Measurements from ENCODE around the gene MRTFA.

DNA sequence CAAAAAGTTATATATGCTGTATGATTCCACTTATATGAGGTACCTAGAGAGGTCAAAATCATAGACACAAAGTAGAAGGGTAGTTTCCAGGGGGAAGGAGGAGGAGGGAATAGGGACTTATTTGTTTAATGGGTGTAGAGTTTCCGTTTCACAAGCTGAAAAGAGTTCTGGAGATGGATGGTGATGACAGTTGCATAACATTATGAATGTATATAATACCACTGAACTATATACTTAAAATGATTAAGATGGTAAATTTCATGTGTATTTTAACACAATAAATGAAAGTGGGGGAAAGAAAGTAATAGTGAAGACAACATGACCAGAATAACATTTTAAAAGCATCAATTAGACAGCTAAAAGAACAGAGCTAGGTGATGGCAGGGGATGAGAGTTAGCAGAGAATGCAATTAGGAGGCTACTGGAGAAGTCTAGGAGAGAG is 51.2 kb downstream of the MRTFA start:
- TF ChIP-seq, protein P1, sequence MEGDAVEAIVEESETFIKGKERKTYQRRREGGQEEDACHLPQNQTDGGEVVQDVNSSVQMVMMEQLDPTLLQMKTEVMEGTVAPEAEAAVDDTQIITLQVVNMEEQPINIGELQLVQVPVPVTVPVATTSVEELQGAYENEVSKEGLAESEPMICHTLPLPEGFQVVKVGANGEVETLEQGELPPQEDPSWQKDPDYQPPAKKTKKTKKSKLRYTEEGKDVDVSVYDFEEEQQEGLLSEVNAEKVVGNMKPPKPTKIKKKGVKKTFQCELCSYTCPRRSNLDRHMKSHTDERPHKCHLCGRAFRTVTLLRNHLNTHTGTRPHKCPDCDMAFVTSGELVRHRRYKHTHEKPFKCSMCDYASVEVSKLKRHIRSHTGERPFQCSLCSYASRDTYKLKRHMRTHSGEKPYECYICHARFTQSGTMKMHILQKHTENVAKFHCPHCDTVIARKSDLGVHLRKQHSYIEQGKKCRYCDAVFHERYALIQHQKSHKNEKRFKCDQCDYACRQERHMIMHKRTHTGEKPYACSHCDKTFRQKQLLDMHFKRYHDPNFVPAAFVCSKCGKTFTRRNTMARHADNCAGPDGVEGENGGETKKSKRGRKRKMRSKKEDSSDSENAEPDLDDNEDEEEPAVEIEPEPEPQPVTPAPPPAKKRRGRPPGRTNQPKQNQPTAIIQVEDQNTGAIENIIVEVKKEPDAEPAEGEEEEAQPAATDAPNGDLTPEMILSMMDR (IDR thresholded peaks at IDR 0.05; ENCODE audit: insufficient read depth, low read length, poor library complexity, severe bottlenecking): no peak
- TF ChIP-seq EZH2phosphoT487 (conservative IDR thresholded peaks at IDR 0.05; ENCODE audit: low read length): no peak

Data from SU-DHL-6 (cell line).